Measurements from ENCODE around the gene TBC1D22A.

DNA sequence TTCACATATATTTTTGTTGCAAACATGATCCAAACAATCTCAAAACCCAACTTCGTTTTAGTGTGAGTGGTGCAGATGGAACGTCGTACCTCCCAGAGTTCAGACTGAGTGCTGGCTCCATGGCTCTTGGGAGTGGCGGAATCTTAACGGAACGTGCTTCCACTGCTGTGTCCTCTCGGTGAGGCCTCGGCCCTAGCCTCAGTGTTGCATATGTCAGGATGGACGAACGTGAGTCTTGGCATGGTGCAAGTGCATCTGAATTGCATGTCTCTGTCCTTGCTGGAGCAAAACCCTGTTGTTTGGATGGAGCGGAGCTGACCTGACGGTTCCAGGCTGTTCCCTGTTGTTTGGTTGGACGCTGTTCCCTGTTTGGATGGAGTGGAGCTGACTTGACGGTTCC, 306.8 kb downstream of the TBC1D22A start:
- TF ChIP-seq CTCF (IDR thresholded peaks at IDR 0.05; ENCODE audit: insufficient read depth, low read depth, low read length): no peak
- TF ChIP-seq EZH2 (IDR thresholded peaks at IDR 0.05; ENCODE audit: insufficient read depth, low read length): no peak

Data from astrocyte (in vitro differentiated cells and primary cell).